Calu3 (cell line): ENCODE results near the gene G3BP1. TPM values are rescaled to one million over a fixed set of nuclear protein-coding genes. Genes with fewer than 3 reads are reported as not detected.

ENCODE experiments used
- BruUV-seq: library from RNA; stranded (reverse); fragments of 400-500 nt; replicated peaks from 2 replicates; lab custom pipeline; 2021; lab: Mats Ljungman, UMichigan
- CTCF ChIA-PET: fragments of 300-600 bp; sonication (Branson Sonifier 250); formaldehyde crosslinking; loops from one replicate; lab custom pipeline; 2022; ENCODE audit warnings: antibody characterized with exemption; lab: Charles Lee
- DNase-seq: peaks from one replicate; pipeline ENCODE4 v3.0.0; 2022
- H3K27ac Mint-ChIP-seq: one replicate; pipeline ENCODE4 v1.8.0; 2022; ENCODE audit warnings: mixed read lengths; ENCODE audit not compliant: unreplicated experiment
- H3K27me3 Mint-ChIP-seq: one replicate; pipeline ENCODE4 v1.8.0; 2022; ENCODE audit warnings: mixed read lengths; ENCODE audit not compliant: unreplicated experiment
- H3K36me3 Mint-ChIP-seq: one replicate; pipeline ENCODE4 v1.8.0; 2022; ENCODE audit warnings: mild to moderate bottlenecking, moderate library complexity, mixed read lengths; ENCODE audit not compliant: insufficient read depth, unreplicated experiment
- H3K4me1 Mint-ChIP-seq: one replicate; pipeline ENCODE4 v1.8.0; 2022; ENCODE audit warnings: mild to moderate bottlenecking, low read depth, mixed read lengths; ENCODE audit not compliant: unreplicated experiment
- H3K4me3 Mint-ChIP-seq: one replicate; pipeline ENCODE4 v1.8.0; 2022; ENCODE audit warnings: mild to moderate bottlenecking, low read depth, moderate library complexity, mixed read lengths; ENCODE audit not compliant: unreplicated experiment
- H3K9me3 Mint-ChIP-seq: one replicate; pipeline ENCODE4 v1.8.0; 2022; ENCODE audit warnings: low read depth, mixed read lengths; ENCODE audit not compliant: unreplicated experiment
- CTCF ChIP-seq: fragments of 200-600 bp; IDR thresholded peaks from one replicate; pipeline ENCODE4 v1.8.0; 2022; ENCODE audit warnings: antibody characterized with exemption; ENCODE audit not compliant: unreplicated experiment
- intact Hi-C: fragments of 100-400 bp; cut with micrococcal nuclease; formaldehyde crosslinking; loops from one replicate; pipeline ENCODE4 v1.10.0; 2022; ENCODE audit not compliant: unreplicated experiment
- total RNA-seq: library from RNA; stranded (reverse); gene quantifications from 2 replicates; pipeline ENCODE4 v1.2.3, GENCODE V29; 2022

The G3BP1 gene
- total RNA-seq, 1 experiment from 2014 or later = 393 TPM

DNA sequence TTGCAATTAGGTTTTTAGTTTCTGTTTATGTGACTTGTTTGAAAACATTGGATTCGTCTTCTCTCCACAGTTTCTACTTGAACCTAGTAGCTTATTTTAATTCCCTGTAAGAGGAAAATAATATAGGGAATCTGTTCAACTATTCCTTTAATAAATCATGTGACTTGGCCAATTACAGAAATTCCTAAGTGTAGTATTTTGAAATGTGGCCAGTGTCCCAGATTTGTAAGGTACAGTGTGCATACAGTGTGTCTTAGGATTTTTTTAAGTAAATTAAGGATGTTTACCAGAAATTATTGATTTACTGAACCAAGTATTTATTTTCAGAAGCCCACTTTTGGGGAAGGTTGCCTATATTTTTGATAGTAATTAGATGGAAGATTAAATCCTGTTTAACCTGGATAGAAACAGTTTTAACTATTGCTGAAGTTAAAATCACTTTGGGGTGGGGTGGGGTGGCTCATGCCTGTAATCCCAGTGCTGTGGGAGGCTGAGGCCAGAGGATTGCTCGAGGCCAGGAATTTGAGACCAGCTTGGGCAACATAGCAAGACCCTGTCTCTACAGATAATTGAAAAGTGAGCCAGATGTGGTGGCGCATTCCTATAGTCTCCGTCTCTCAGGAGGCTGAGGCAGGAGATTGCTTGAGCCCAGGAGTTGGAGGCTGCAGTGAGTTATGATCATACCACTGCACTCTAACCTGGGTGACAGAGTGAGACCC lies 36.9 kb downstream of the G3BP1 start:
- H3K27ac Mint-ChIP-seq = no peak overlapping the region
- no TSS peak for BruUV-seq
- H3K9me3 Mint-ChIP-seq = peaks cover 2% of the 10 kb centered on the region
- no peak for TF ChIP-seq CTCF
- intact Hi-C loops = no loop called here
- CTCF ChIA-PET = no interaction called here
- H3K27me3 Mint-ChIP-seq = no peaks in the 10 kb centered on the region
- peaks cover 88% of the 10 kb centered on the region for H3K36me3 Mint-ChIP-seq
- H3K4me3 Mint-ChIP-seq = no peak overlapping the region
- peaks cover 12% of the 10 kb centered on the region for H3K4me1 Mint-ChIP-seq
- DNase-seq = no peak

DNA sequence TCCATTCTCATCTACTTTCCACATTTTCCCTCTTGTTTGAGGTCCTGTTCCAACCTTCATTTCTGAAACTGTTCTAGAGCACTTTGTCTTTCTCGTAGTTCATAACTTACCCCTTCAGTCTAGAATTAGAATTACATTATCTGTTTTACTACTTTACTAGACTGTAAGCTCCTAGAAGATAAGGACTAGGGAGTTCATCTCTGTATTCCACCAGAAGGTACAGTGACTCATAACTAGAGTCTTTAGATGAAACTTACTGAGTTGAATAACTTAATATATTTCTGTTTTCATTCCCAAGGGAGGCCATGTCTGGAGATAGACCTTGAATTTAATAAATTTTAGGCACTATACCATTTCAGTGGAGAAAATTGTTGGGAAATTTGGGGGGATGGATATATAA lies 38.7 kb downstream of the G3BP1 start:
- CTCF ChIA-PET = no interaction called here
- intact Hi-C loops = no loop called here
- TF ChIP-seq CTCF = no peak
- H3K27ac Mint-ChIP-seq = peak overlapping the region; percentile 70
- peaks cover 2% of the 10 kb centered on the region for H3K9me3 Mint-ChIP-seq
- H3K4me1 Mint-ChIP-seq = peaks cover 12% of the 10 kb centered on the region
- no peak for DNase-seq
- H3K36me3 Mint-ChIP-seq = peaks cover 88% of the 10 kb centered on the region
- H3K4me3 Mint-ChIP-seq = no peak overlapping the region
- no peaks in the 10 kb centered on the region for H3K27me3 Mint-ChIP-seq
- BruUV-seq = no TSS peak

DNA sequence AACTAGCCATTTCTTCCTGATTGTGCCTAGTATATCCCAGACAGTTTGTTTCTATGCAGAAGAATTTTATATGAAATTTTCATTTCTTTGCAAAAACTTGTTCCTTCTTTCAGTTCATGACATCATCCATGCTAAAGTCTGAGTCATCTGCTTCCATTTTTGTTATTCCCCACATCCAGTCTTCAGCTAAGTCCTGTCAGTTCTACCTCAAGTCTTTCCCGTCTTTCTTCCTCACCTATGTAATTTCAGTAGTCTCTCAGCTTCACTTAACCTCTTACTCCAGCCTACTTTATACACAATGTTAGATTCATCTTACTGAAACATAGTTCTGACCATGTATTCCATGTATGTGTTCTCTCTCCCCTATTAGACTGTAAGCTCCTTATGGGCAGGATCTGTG lies 39.1 kb downstream of the G3BP1 start:
- peaks cover 12% of the 10 kb centered on the region for H3K4me1 Mint-ChIP-seq
- H3K27me3 Mint-ChIP-seq = no peaks in the 10 kb centered on the region
- H3K9me3 Mint-ChIP-seq = peaks cover 2% of the 10 kb centered on the region
- TF ChIP-seq CTCF = no peak
- peak overlapping the region; percentile 70 for H3K27ac Mint-ChIP-seq
- H3K36me3 Mint-ChIP-seq = peaks cover 88% of the 10 kb centered on the region
- H3K4me3 Mint-ChIP-seq = no peak overlapping the region
- no TSS peak for BruUV-seq
- DNase-seq = no peak
- CTCF ChIA-PET = no interaction called here
- intact Hi-C loops = no loop called here

DNA sequence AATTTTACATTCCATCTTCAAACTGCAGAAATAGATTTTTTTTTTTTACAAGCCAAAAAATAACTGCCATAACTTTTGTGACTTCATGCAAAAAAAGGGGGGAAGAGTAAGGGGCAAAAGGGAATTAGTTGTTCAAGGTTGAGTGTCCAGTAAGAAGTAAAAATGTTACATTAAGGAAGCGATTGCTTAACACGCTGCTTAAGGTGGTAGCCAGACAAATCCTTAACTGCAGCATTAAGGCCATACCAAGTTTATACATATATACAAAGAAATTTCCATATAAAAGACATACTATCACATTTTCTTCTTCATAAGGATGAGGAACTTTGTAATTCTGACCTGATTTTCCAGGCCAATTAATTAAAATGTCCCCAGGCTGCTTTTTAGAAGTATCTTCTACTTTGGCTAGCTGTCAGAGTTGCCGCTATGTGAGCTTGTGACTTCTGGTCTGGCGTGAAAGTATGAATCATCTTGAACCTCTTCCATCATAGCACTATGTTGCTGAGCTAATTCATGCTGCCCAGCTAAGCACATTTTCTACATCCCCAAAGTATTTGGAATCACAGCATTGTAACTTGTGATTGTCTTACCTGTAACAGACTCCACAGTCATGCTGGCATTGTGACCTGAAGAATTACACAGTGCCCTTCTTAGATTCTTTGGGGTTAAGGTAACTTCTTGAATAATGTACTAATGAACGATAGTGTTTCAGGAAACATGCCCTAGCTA lies 40.0 kb downstream of the G3BP1 start:
- no peak for TF ChIP-seq CTCF
- Mint-ChIP-seq H3K27ac (peak overlapping the region; percentile 70), H3K27me3 (no peaks in the 10 kb centered on the region), H3K4me1 (peaks cover 12% of the 10 kb centered on the region), H3K4me3 (no peak overlapping the region), H3K36me3 (peaks cover 88% of the 10 kb centered on the region), H3K9me3 (peaks cover 2% of the 10 kb centered on the region)
- CTCF ChIA-PET = no interaction called here
- DNase-seq = no peak
- intact Hi-C loops = no loop called here
- BruUV-seq = no TSS peak
